CD4-positive, CD25-positive, alpha-beta regulatory T cell (primary cell): ENCODE data around the gene PSPN. TPM values are rescaled to one million over a fixed set of nuclear protein-coding genes. Genes with fewer than 3 reads are reported as not detected.
A peak's percentile ranks its signal among the peaks of the same experiment; 100 is the strongest.

Experiments used
- ATAC-seq, 2 donors: fragments of 150-1000 bp; cut with Tn5 transposase; one replicate each; pipeline ENCODE4 v1.10.0; 2021; ENCODE audit warnings: low read depth in 2 of 2, moderate number of reproducible peaks in 2 of 2, moderate library complexity in 1 of 2
- DNase-seq, 3 donors: peaks; one replicate each; pipeline versions ENCODE4 v3.0.0 to v3.0.0-alpha.2; 2012 to 2022; ENCODE audit warnings: mixed read lengths in 1 of 3
- H3K27ac ChIP-seq: one replicate; pipeline ENCODE4 v1.7.0; 2013; ENCODE audit warnings: mild to moderate bottlenecking, low read length; ENCODE audit not compliant: insufficient read depth, poor library complexity, severe bottlenecking
- H3K27me3 ChIP-seq: one replicate; pipeline ENCODE4 v1.7.0; 2013; ENCODE audit warnings: low read length; ENCODE audit not compliant: control insufficient read depth, insufficient read depth
- H3K36me3 ChIP-seq: one replicate; pipeline ENCODE4 v1.7.0; 2013; ENCODE audit warnings: mild to moderate bottlenecking, low read length, moderate library complexity; ENCODE audit not compliant: control insufficient read depth, insufficient read depth
- H3K4me1 ChIP-seq: 2 replicates; pipeline ENCODE4 v1.7.0; 2013; ENCODE audit warnings: mild to moderate bottlenecking, low read length; ENCODE audit not compliant: insufficient read depth, control insufficient read depth, poor library complexity, severe bottlenecking
- H3K4me3 ChIP-seq: one replicate; pipeline ENCODE4 v1.7.0; 2013; ENCODE audit warnings: low read depth, mild to moderate bottlenecking, low read length, moderate library complexity
- H3K9me3 ChIP-seq, 2 experiments: 1 replicate in 1 of 2; 2 replicates in 1 of 2; pipeline ENCODE4 v1.7.0; 2013; ENCODE audit warnings: low read length in 2 of 2, mild to moderate bottlenecking in 1 of 2, moderate library complexity in 1 of 2; ENCODE audit not compliant: control insufficient read depth in 2 of 2
- H3K27ac Mint-ChIP-seq, 3 donors: one replicate each; pipeline ENCODE4 v1.8.0; 2020 to 2022; ENCODE audit warnings: mild to moderate bottlenecking in 3 of 3, mixed read lengths in 3 of 3, moderate library complexity in 2 of 3
- H3K27me3 Mint-ChIP-seq: one replicate; pipeline ENCODE4 v1.8.0; 2022; ENCODE audit warnings: mild to moderate bottlenecking, mixed read lengths
- H3K36me3 Mint-ChIP-seq: one replicate; pipeline ENCODE4 v1.8.0; 2020; ENCODE audit warnings: mixed read lengths
- H3K4me1 Mint-ChIP-seq, 4 donors: one replicate each; pipeline ENCODE4 v1.8.0; 2020 to 2022; ENCODE audit warnings: mixed read lengths in 4 of 4, mild to moderate bottlenecking in 1 of 4
- H3K4me3 Mint-ChIP-seq, 4 donors: one replicate each; pipeline ENCODE4 v1.8.0; 2020 to 2022; ENCODE audit warnings: mild to moderate bottlenecking in 4 of 4, mixed read lengths in 4 of 4, moderate library complexity in 3 of 4
- H3K9me3 Mint-ChIP-seq, 7 donors: one replicate each; pipeline ENCODE4 v1.8.0; 2020 to 2022; ENCODE audit warnings: mixed read lengths in 7 of 7, mild to moderate bottlenecking in 3 of 7, moderate library complexity in 2 of 7
- polyA plus RNA-seq, 4 donors: library from polyadenylated mRNA; unstranded; fragments of 300-500 nt; fragmentation: Illumina TruSeq; gene quantifications; one replicate each; pipeline ENCODE4 v1.2.3, GENCODE V29; 2021
- total RNA-seq: library from RNA; stranded (reverse); gene quantifications from one replicate; pipeline ENCODE4 v1.2.3, GENCODE V29; 2022

The PSPN gene
- total and polyA plus RNA-seq, 5 donors from 2014 or later = 0.41 to 1.0 (median 0.72) TPM

GRCh38 chr19:6383188-6383587 lies 7.5 kb upstream of the PSPN start:
- peaks cover 31% of the 10 kb centered on the region for H3K36me3 Mint-ChIP-seq

GRCh38 chr19:6381030-6381750 lies 5.5 kb upstream of the PSPN start:
- H3K4me1 Mint-ChIP-seq = peaks cover 0 to under 1% (median 0%) of the 10 kb centered on the region in 4 donors
- Histone ChIP-seq H3K36me3 (peaks cover 52% of the 10 kb centered on the region), H3K27ac (no peak overlapping the region), H3K4me3 (no peak overlapping the region), H3K9me3 (no peaks in the 10 kb centered on the region), H3K4me1 (no peaks in the 10 kb centered on the region), H3K27me3 (no peaks in the 10 kb centered on the region)
- H3K27ac Mint-ChIP-seq = no peak overlapping the region
- no peak overlapping the region for H3K4me3 Mint-ChIP-seq
- no peaks in the 10 kb centered on the region for H3K9me3 Mint-ChIP-seq
- H3K27me3 Mint-ChIP-seq = no peaks in the 10 kb centered on the region
- DNase-seq = no peak
- H3K36me3 Mint-ChIP-seq = peaks cover 27% of the 10 kb centered on the region
- no peak for ATAC-seq

More at GRCh38 chr19:6383188-6383587, 7.5 kb upstream of the PSPN start:
- ATAC-seq (no peak), DNase-seq (no peak)
- no peaks in the 10 kb centered on the region for H3K4me1 ChIP-seq
- H3K27ac Mint-ChIP-seq = no peak overlapping the region
- H3K27me3 Mint-ChIP-seq = no peaks in the 10 kb centered on the region
- no peak overlapping the region for H3K4me3 ChIP-seq
- peaks cover 0 to under 1% (median 0%) of the 10 kb centered on the region in 4 donors for H3K4me1 Mint-ChIP-seq
- H3K4me3 Mint-ChIP-seq = no peak overlapping the region
- H3K9me3 ChIP-seq = no peaks in the 10 kb centered on the region
- H3K9me3 Mint-ChIP-seq = no peaks in the 10 kb centered on the region
- no peak overlapping the region for H3K27ac ChIP-seq
- H3K27me3 ChIP-seq = no peaks in the 10 kb centered on the region
- H3K36me3 ChIP-seq = peaks cover 64% of the 10 kb centered on the region

GRCh38 chr19:6379744-6380143 lies 4.0 kb upstream of the PSPN start:
- no peaks in the 10 kb centered on the region for H3K4me1 ChIP-seq
- H3K27me3 ChIP-seq = no peaks in the 10 kb centered on the region
- Mint-ChIP-seq H3K9me3 (no peaks in the 10 kb centered on the region), H3K36me3 (peaks cover 23% of the 10 kb centered on the region), H3K27me3 (no peaks in the 10 kb centered on the region), H3K27ac (peak overlapping the region in 1 of 3 donors; percentile 15), H3K4me1 (peaks cover 0 to 4% (median 0%) of the 10 kb centered on the region in 4 donors), H3K4me3 (no peak overlapping the region)
- no peaks in the 10 kb centered on the region for H3K9me3 ChIP-seq
- DNase-seq (no peak), ATAC-seq (no peak)
- H3K4me3 ChIP-seq = no peak overlapping the region
- peaks cover 47% of the 10 kb centered on the region for H3K36me3 ChIP-seq
- no peak overlapping the region for H3K27ac ChIP-seq

GRCh38 chr19:6378486-6378885 lies 2.8 kb upstream of the PSPN start:
- Histone ChIP-seq H3K4me3 (no peak overlapping the region), H3K9me3 (no peaks in the 10 kb centered on the region), H3K4me1 (peaks cover 5% of the 10 kb centered on the region), H3K36me3 (peaks cover 42% of the 10 kb centered on the region), H3K27ac (no peak overlapping the region), H3K27me3 (no peaks in the 10 kb centered on the region)
- H3K27me3 Mint-ChIP-seq = no peaks in the 10 kb centered on the region
- H3K36me3 Mint-ChIP-seq = peaks cover 23% of the 10 kb centered on the region
- no peak overlapping the region for H3K4me3 Mint-ChIP-seq
- DNase-seq (no peak), ATAC-seq (no peak)
- peaks cover 0 to 8% (median 2%) of the 10 kb centered on the region in 4 donors for H3K4me1 Mint-ChIP-seq
- H3K9me3 Mint-ChIP-seq = no peaks in the 10 kb centered on the region
- H3K27ac Mint-ChIP-seq = no peak overlapping the region

GRCh38 chr19:6378041-6378440 lies 2.3 kb upstream of the PSPN start:
- Mint-ChIP-seq H3K27ac (no peak overlapping the region), H3K9me3 (no peaks in the 10 kb centered on the region), H3K4me1 (peaks cover 0 to 11% (median 3%) of the 10 kb centered on the region in 4 donors), H3K27me3 (no peaks in the 10 kb centered on the region), H3K4me3 (no peak overlapping the region), H3K36me3 (peaks cover 19% of the 10 kb centered on the region)
- Histone ChIP-seq H3K27me3 (no peaks in the 10 kb centered on the region), H3K36me3 (peaks cover 37% of the 10 kb centered on the region), H3K9me3 (no peaks in the 10 kb centered on the region), H3K4me1 (peaks cover 6% of the 10 kb centered on the region), H3K4me3 (no peak overlapping the region), H3K27ac (no peak overlapping the region)
- ATAC-seq (no peak), DNase-seq (no peak)

- no peak overlapping the region for H3K27ac Mint-ChIP-seq
Observed at GRCh38 chr19:6376512-6377190, 918 bp upstream of the PSPN start.

GRCh38 chr19:6374711-6375410 lies 872 bp downstream of the PSPN start:
- peaks cover 5 to 19% (median 11%) of the 10 kb centered on the region in 4 donors for H3K4me1 Mint-ChIP-seq
- no peak overlapping the region for H3K27ac Mint-ChIP-seq
- no peak overlapping the region for H3K4me3 ChIP-seq
- H3K27me3 Mint-ChIP-seq = no peaks in the 10 kb centered on the region
- H3K36me3 Mint-ChIP-seq = peaks cover 4% of the 10 kb centered on the region
- H3K4me1 ChIP-seq = peaks cover 10% of the 10 kb centered on the region
- no peak overlapping the region for H3K4me3 Mint-ChIP-seq
- ATAC-seq = no peak
- DNase-seq = no peak
- no peaks in the 10 kb centered on the region for H3K9me3 ChIP-seq
- peaks cover 9% of the 10 kb centered on the region for H3K36me3 ChIP-seq
- no peak overlapping the region for H3K27ac ChIP-seq
- H3K9me3 Mint-ChIP-seq = no peaks in the 10 kb centered on the region
- H3K27me3 ChIP-seq = no peaks in the 10 kb centered on the region

More at GRCh38 chr19:6376512-6377190, 918 bp upstream of the PSPN start:
- Mint-ChIP-seq H3K36me3 (peaks cover 13% of the 10 kb centered on the region), H3K27me3 (no peaks in the 10 kb centered on the region), H3K9me3 (no peaks in the 10 kb centered on the region), H3K4me1 (peaks cover 4 to 18% (median 9%) of the 10 kb centered on the region in 4 donors), H3K4me3 (no peak overlapping the region)
- Histone ChIP-seq H3K36me3 (peaks cover 27% of the 10 kb centered on the region), H3K4me3 (no peak overlapping the region), H3K9me3 (no peaks in the 10 kb centered on the region), H3K27ac (peak overlapping the region; percentile 33), H3K27me3 (no peaks in the 10 kb centered on the region), H3K4me1 (peaks cover 10% of the 10 kb centered on the region)
- ATAC-seq (no peak), DNase-seq (no peak)
